SK-N-SH treated with all-trans-retinoic acid at 6 μM for 48 hours (cell line): Measurements from ENCODE around the gene MMAB.

ENCODE experiments used
- ATAC-seq: fragments of 200-7000 bp; cut with Tn5 transposase; 3 replicates; pipeline ENCODE4 v1.9.1; 2020; ENCODE audit warnings: mild to moderate bottlenecking, moderate library complexity
- ARNTL ChIP-seq: fragments of 450-650 bp; formaldehyde crosslinking; IDR thresholded peaks from 2 replicates; pipeline ENCODE4 v1.5.0; 2020; ENCODE audit warnings: low read depth, mild to moderate bottlenecking, moderate library complexity, borderline replicate concordance
- CREB5 ChIP-seq: fragments of 250-450 bp; sonication (Bioruptor Pico); IDR thresholded peaks from 2 replicates; pipeline ENCODE4 v1.5.1; 2020; ENCODE audit warnings: low read depth, mild to moderate bottlenecking, moderate library complexity
- CSDC2 ChIP-seq: fragments of 250-450 bp; sonication (Bioruptor Pico); IDR thresholded peaks from 2 replicates; pipeline ENCODE4 v1.5.0; 2020; ENCODE audit warnings: mild to moderate bottlenecking, moderate library complexity
- CSRNP3 ChIP-seq: fragments of 250-450 bp; sonication (Bioruptor Pico); IDR thresholded peaks from 2 replicates; pipeline ENCODE4 v1.5.1; 2021; ENCODE audit warnings: mild to moderate bottlenecking, moderate library complexity
- ESRRG ChIP-seq: fragments of 250-450 bp; sonication (Bioruptor Pico); IDR thresholded peaks from 2 replicates; pipeline ENCODE4 v1.6.1; 2021; ENCODE audit warnings: mild to moderate bottlenecking
- ISL1 ChIP-seq: fragments of 250-450 bp; sonication (Bioruptor Pico); IDR thresholded peaks from 2 replicates; pipeline ENCODE4 v2.1.2; 2022; ENCODE audit warnings: mild to moderate bottlenecking, moderate library complexity
- OSR1 ChIP-seq: fragments of 250-450 bp; sonication (Bioruptor Pico); IDR thresholded peaks from 2 replicates; pipeline ENCODE4 v1.8.0; 2022; ENCODE audit warnings: moderate library complexity, mild to moderate bottlenecking, inconsistent platforms
- PATZ1 ChIP-seq: fragments of 250-450 bp; sonication (Bioruptor Pico); IDR thresholded peaks from 2 replicates; pipeline ENCODE4 v1.8.0; 2020; ENCODE audit warnings: mild to moderate bottlenecking, moderate library complexity, borderline replicate concordance
- POU6F1 ChIP-seq: fragments of 250-450 bp; sonication (Bioruptor Pico); IDR thresholded peaks from 2 replicates; pipeline ENCODE4 v1.8.0; 2021; ENCODE audit warnings: low read depth, mild to moderate bottlenecking, moderate library complexity, borderline replicate concordance
- PPARA ChIP-seq: fragments of 250-450 bp; sonication (Bioruptor Pico); IDR thresholded peaks from 2 replicates; pipeline ENCODE4 v1.5.0; 2020; ENCODE audit warnings: mild to moderate bottlenecking, borderline replicate concordance
- RARB ChIP-seq: fragments of 250-450 bp; sonication (Bioruptor Pico); IDR thresholded peaks from 2 replicates; pipeline ENCODE4 v1.8.0; 2021; ENCODE audit warnings: mild to moderate bottlenecking, moderate library complexity
- SNAI2 ChIP-seq: fragments of 250-450 bp; sonication (Bioruptor Pico); IDR thresholded peaks from 2 replicates; pipeline ENCODE4 v1.5.0; 2020; ENCODE audit warnings: mild to moderate bottlenecking, moderate library complexity
- TCF4 ChIP-seq: fragments of 250-450 bp; sonication (Bioruptor Pico); IDR thresholded peaks from 2 replicates; pipeline ENCODE4 v1.8.0; 2021; ENCODE audit warnings: mild to moderate bottlenecking, moderate library complexity, borderline replicate concordance
- TOX ChIP-seq: fragments of 250-450 bp; sonication (Bioruptor Pico); IDR thresholded peaks from 2 replicates; pipeline ENCODE4 v1.8.0; 2021; ENCODE audit warnings: mild to moderate bottlenecking, moderate library complexity, borderline replicate concordance
- TSHZ2 ChIP-seq: fragments of 250-450 bp; sonication (Bioruptor Pico); IDR thresholded peaks from 2 replicates; pipeline ENCODE4 v1.5.0; 2020; ENCODE audit warnings: mild to moderate bottlenecking, moderate library complexity
- ZC3H10 ChIP-seq: fragments of 250-450 bp; sonication (Bioruptor Pico); IDR thresholded peaks from 2 replicates; pipeline ENCODE4 v1.5.1; 2021; ENCODE audit warnings: mild to moderate bottlenecking, moderate library complexity
- ZFP3 ChIP-seq: fragments of 250-450 bp; sonication (Bioruptor Pico); IDR thresholded peaks from 2 replicates; pipeline ENCODE4 v1.5.0; 2020; ENCODE audit warnings: mild to moderate bottlenecking, moderate library complexity
- ZFP30 ChIP-seq: fragments of 450-650 bp; formaldehyde crosslinking; IDR thresholded peaks from 2 replicates; pipeline ENCODE4 v1.5.0; 2022; ENCODE audit warnings: mild to moderate bottlenecking, moderate library complexity
- ZNF565 ChIP-seq: fragments of 450-650 bp; formaldehyde crosslinking; conservative IDR thresholded peaks from 2 replicates; pipeline ENCODE4 v1.5.0; 2020; ENCODE audit warnings: low read depth, mild to moderate bottlenecking, moderate library complexity
- ZNF70 ChIP-seq: fragments of 450-650 bp; formaldehyde crosslinking; IDR thresholded peaks from 2 replicates; pipeline ENCODE4 v1.5.0; 2020; ENCODE audit warnings: mild to moderate bottlenecking, moderate library complexity
- ZNF8 ChIP-seq: fragments of 450-650 bp; formaldehyde crosslinking; IDR thresholded peaks from 2 replicates; pipeline ENCODE4 v1.5.0; 2020; ENCODE audit warnings: mild to moderate bottlenecking, moderate library complexity

The MMAB gene

GRCh38 chr12:109619002-109619604 is 45.8 kb upstream of the MMAB start:
- no peak for ATAC-seq
- TF ChIP-seq TSHZ2 (CRISPR knock-in tag) (no peak), SNAI2 (CRISPR knock-in tag) (no peak), POU6F1 (CRISPR knock-in tag) (no peak), OSR1 (no peak), ZNF70 (CRISPR knock-in tag) (no peak), PPARA (no peak), ZFP3 (CRISPR knock-in tag) (no peak), CSRNP3 (CRISPR knock-in tag) (no peak), ZNF565 (CRISPR knock-in tag) (no peak), ZC3H10 (no peak), CSDC2 (CRISPR knock-in tag) (no peak), TOX (no peak), PATZ1 (CRISPR knock-in tag) (no peak), TCF4 (CRISPR knock-in tag) (no peak), ZNF8 (CRISPR knock-in tag) (no peak), ZFP30 (CRISPR knock-in tag) (no peak), ISL1 (CRISPR knock-in tag) (no peak), ESRRG (CRISPR knock-in tag) (no peak)
- TF ChIP-seq, all 23 proteins: peak for 0

- ATAC-seq: no peak
- TF ChIP-seq CSDC2 (CRISPR knock-in tag) (no peak), TSHZ2 (CRISPR knock-in tag) (0 out of 2 replicates have a peak, but pooled peaks have one; percentile 21), ISL1 (CRISPR knock-in tag) (peak; percentile 30; the same call in 1 of the 2 replicates), RARB (CRISPR knock-in tag) (no peak)
Observed at GRCh38 chr12:109618082-109618481, 44.8 kb upstream of the MMAB start.

GRCh38 chr12:109617491-109617890 is 44.2 kb upstream of the MMAB start:
- no peak for TF ChIP-seq PPARA
- TF ChIP-seq CREB5: no peak
- TF ChIP-seq SNAI2 (CRISPR knock-in tag): no peak
- TF ChIP-seq ZFP3 (CRISPR knock-in tag): no peak
- TF ChIP-seq ZNF565 (CRISPR knock-in tag): no peak
- TF ChIP-seq RARB (CRISPR knock-in tag): no peak
- TF ChIP-seq ARNTL: no peak
- ATAC-seq: no peak
